22Rv1 (cell line): Measurements from ENCODE around the gene MTMR8.

Experiments
- H3K27ac ChIP-seq: fragments of 450-650 bp; 2 replicates; pipeline ENCODE4 v1.5.1; 2017
- ZFX ChIP-seq: fragments of 450-650 bp; IDR thresholded peaks from 2 replicates; pipeline ENCODE4 v1.6.1; 2017; ENCODE audit warnings: antibody characterized with exemption, borderline replicate concordance
- TF ChIP-seq, protein P1 (sequence below): fragments of 450-650 bp; IDR thresholded peaks from 2 replicates; pipeline ENCODE4 v1.5.1; 2017; ENCODE audit warnings: mild to moderate bottlenecking

The MTMR8 gene

DNA sequence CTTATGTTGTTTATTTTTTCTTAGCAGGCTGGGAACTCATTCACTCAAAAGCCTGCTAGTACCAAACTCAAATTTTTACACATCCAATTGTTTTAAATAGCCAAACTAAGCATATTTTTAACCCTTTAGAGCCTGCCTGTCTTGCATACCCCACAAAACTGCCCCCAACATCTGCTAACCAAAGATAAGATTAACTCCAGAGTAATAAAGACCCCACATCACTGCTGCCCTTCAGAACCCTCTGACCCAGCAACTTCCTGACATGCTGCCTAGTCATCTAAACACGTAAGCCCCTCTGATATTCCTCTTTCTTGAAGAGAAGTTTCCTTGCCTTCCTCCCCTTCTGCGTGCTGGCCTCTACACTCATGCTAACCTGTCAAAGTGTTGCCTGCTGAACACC lies 104.1 kb downstream of the MTMR8 start:
- TF ChIP-seq ZFX, result no peak
- TF ChIP-seq, protein P1, sequence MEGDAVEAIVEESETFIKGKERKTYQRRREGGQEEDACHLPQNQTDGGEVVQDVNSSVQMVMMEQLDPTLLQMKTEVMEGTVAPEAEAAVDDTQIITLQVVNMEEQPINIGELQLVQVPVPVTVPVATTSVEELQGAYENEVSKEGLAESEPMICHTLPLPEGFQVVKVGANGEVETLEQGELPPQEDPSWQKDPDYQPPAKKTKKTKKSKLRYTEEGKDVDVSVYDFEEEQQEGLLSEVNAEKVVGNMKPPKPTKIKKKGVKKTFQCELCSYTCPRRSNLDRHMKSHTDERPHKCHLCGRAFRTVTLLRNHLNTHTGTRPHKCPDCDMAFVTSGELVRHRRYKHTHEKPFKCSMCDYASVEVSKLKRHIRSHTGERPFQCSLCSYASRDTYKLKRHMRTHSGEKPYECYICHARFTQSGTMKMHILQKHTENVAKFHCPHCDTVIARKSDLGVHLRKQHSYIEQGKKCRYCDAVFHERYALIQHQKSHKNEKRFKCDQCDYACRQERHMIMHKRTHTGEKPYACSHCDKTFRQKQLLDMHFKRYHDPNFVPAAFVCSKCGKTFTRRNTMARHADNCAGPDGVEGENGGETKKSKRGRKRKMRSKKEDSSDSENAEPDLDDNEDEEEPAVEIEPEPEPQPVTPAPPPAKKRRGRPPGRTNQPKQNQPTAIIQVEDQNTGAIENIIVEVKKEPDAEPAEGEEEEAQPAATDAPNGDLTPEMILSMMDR, result no peak

DNA sequence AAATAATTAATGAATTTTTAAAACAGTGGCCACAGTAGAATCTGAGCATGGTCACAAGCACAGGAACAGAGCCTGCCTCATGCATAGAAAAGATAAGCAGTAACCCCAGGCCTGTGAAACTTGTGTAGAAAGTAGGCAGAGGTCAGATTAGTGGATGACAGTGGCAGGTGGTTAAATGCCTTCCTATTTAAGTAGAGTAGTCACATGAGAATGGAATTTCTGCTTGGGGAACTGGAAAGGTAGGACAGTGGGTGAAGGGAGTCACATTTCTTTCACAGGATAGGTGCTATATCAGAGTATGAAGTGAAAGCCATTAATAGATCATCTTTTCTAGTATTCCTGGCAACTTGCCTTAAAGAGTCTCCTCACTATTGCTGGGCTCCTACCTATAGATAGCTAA lies 130.0 kb downstream of the MTMR8 start:
- no peak for TF ChIP-seq ZFX
- TF ChIP-seq, protein P1, result no peak
- H3K27ac ChIP-seq, result no peak overlapping the region

More for the DNA sequence above, 104.1 kb downstream of the MTMR8 start:
- no peak overlapping the region for H3K27ac ChIP-seq

DNA sequence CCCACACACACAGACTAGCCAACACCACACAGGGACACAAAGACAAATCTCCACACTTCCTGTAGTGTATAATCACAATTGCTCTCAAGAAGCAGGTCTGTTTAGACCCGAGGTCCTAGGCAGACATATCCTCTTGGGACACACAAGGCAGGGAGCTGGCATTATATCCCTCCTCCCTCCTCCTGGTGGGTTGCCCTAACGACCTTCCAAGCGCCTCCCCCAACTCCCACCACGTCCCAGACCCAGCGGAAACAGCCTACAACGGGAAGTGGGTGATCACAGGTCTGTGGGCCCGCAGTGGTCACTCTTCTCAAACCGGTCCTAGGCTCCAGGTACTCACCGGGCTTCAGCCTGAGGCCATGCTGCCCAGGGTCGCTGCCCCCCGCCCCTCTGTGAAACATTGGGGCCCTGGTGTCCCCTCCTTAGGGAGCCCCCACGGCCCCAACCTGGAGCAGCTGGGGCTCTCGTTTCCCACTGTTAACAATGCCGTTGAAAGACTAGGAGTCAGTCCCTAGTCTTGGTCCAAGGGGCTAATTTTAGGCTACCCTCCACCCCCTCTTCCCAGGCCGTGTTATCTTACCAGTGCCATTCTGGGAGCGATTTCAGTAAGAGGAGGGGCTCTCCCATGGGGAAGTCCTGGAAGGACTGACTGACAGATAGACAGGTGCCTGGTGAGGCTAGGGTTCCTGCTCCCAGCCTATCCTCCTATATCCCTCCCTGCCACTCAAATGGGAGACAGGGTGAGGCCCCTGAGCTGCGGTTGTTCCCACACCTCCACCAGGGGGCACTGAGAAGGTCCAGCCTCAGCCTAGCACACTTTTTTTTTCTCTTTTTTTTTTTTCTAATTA lies 164.9 kb downstream of the MTMR8 start, which contains the start of gene ASB12:
TSS of gene ASB12 (minus strand) at position 485 of the 848 bp plus-strand sequence. CDS start 4,957 bp downstream, outside the sequence.
- TF ChIP-seq, protein P1, result peak; percentile 9; the same call in 1 of the 2 replicates
- no peak for TF ChIP-seq ZFX
- H3K27ac ChIP-seq, result no peak within 1 kb of the TSS

DNA sequence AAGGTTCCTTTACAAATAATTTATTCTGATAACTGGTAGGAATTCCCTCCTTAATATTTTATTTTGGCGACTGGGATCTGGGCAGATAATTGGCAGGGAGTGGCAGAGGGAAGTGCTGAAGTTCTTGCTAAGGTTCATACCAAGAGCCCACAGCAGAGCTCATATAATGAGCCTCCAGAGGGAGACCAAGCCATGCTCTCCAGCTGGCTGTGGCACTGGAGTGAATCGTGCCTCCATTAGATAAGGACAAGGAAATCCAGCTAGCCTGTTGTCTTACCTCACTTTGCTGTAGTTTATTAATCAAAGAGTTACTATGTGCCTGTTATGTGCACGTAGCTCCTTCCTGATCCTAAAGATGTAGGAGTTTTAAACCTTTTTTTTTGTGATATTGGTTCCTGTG lies 166.1 kb downstream of the MTMR8 start:
- TF ChIP-seq ZFX, result no peak
- TF ChIP-seq, protein P1, result no peak
- no peak overlapping the region for H3K27ac ChIP-seq
